K562 (cell line): ENCODE measurements around the gene IFT25. TPM values are rescaled to one million over a fixed set of nuclear protein-coding genes. Genes with fewer than 3 reads are reported as not detected.

Experiments used
- ATF7 ChIP-seq: fragments of 450-650 bp; IDR thresholded peaks from 2 replicates; pipeline ENCODE4 v1.7.1; 2014; ENCODE audit warnings: mild to moderate bottlenecking, moderate library complexity
- BRCA1 ChIP-seq, 2 experiments: fragments of 450-650 bp in 1 of 2; sonication (generic) in 1 of 2; formaldehyde crosslinking in 1 of 2; IDR thresholded peaks; 2 replicates each; pipeline versions ENCODE4 v1.5.0 to v1.6.1; 2017 to 2020; ENCODE audit warnings: mild to moderate bottlenecking in 1 of 2, missing genetic modification reagents in 1 of 2
- CBX3 ChIP-seq, 2 experiments: IDR thresholded peaks; 1 replicate in 1 of 2; 2 replicates in 1 of 2; pipeline ENCODE4 v1.6.1; 2012; ENCODE audit warnings: inconsistent platforms in 2 of 2, low read length in 2 of 2, borderline replicate concordance in 1 of 2, control low read depth in 1 of 2
- CREB1 ChIP-seq, 2 experiments: sonication (generic) in 1 of 2; formaldehyde crosslinking in 1 of 2; IDR thresholded peaks; 2 replicates each; pipeline versions ENCODE4 v1.6.1 to v1.8.0; 2012 to 2022; ENCODE audit warnings: inconsistent platforms in 1 of 2, mild to moderate bottlenecking in 1 of 2, missing genetic modification reagents in 1 of 2, moderate library complexity in 1 of 2
- DDX20 ChIP-seq: fragments of 450-650 bp; IDR thresholded peaks from 2 replicates; pipeline ENCODE4 v1.6.1; 2016; ENCODE audit warnings: missing genetic modification characterization, low read depth, mild to moderate bottlenecking, missing compliant biosample characterization, moderate library complexity
- FOSL1 ChIP-seq: fragments of 200-800 bp; sonication (Bioruptor generic); conservative IDR thresholded peaks from 2 replicates; pipeline ENCODE4 v1.6.1; 2016; ENCODE audit warnings: missing genetic modification characterization, missing compliant biosample characterization
- FUS ChIP-seq: fragments of 200-400 bp; formaldehyde crosslinking; optimal IDR thresholded peaks from 2 replicates; pipeline ENCODE3; 2017; ENCODE audit warnings: low read depth, low read length
- HDAC8 ChIP-seq: fragments of 450-650 bp; IDR thresholded peaks from 2 replicates; pipeline ENCODE4 v1.6.1; 2016; ENCODE audit warnings: mild to moderate bottlenecking, missing genetic modification characterization, moderate library complexity, missing compliant biosample characterization
- HES1 ChIP-seq: fragments of 450-650 bp; IDR thresholded peaks from 2 replicates; pipeline ENCODE4 v1.6.1; 2016; ENCODE audit warnings: low read depth, mild to moderate bottlenecking, moderate library complexity
- KLF16 ChIP-seq: IDR thresholded peaks from 2 replicates; pipeline ENCODE4 v1.6.1; 2016; ENCODE audit warnings: antibody characterized with exemption
- MTA1 ChIP-seq: fragments of 450-650 bp; IDR thresholded peaks from 2 replicates; pipeline ENCODE4 v1.6.1; 2017; ENCODE audit warnings: borderline replicate concordance
- MYC ChIP-seq, 2 experiments: fragments of 250-450 bp in 1 of 2; sonication (Bioruptor Pico) in 1 of 2; IDR thresholded peaks; 2 replicates each; pipeline versions ENCODE4 v1.5.1 to v1.6.1; 2012 to 2021; ENCODE audit warnings: low read depth in 2 of 2, borderline replicate concordance in 1 of 2, improper control_type of control experiment in 1 of 2, low read length in 1 of 2, mild to moderate bottlenecking in 1 of 2, moderate library complexity in 1 of 2
- NFIX ChIP-seq: fragments of 250-450 bp; sonication (Bioruptor Pico); IDR thresholded peaks from 2 replicates; pipeline ENCODE4 v1.4.0; 2020; ENCODE audit warnings: low read depth, mild to moderate bottlenecking, moderate library complexity
- PHF20 ChIP-seq: fragments of 450-650 bp; IDR thresholded peaks from 2 replicates; pipeline ENCODE4 v1.6.1; 2018; ENCODE audit not compliant: partially characterized antibody
- PTBP1 ChIP-seq: fragments of 200-400 bp; formaldehyde crosslinking; IDR thresholded peaks from 2 replicates; pipeline ENCODE4 v1.6.1; 2017; ENCODE audit warnings: low read depth, low read length
- RAD21 ChIP-seq, 2 experiments: fragments of 250-450 bp in 1 of 2; fragments of 450-650 bp in 1 of 2; sonication (Bioruptor Pico) in 1 of 2; formaldehyde crosslinking in 1 of 2; IDR thresholded peaks in 1 of 2; conservative IDR thresholded peaks in 1 of 2; 2 replicates each; pipeline versions ENCODE4 v1.4.0 to v1.8.0; 2020 to 2022; ENCODE audit warnings: mild to moderate bottlenecking in 2 of 2, moderate library complexity in 1 of 2
- SMARCA4 ChIP-seq: fragments of 450-650 bp; IDR thresholded peaks from 2 replicates; pipeline ENCODE4 v1.6.1; 2016
- SMARCA5 ChIP-seq: fragments of 450-650 bp; IDR thresholded peaks from 2 replicates; pipeline ENCODE4 v1.6.1; 2016
- STAG1 ChIP-seq: sonication (generic); formaldehyde crosslinking; IDR thresholded peaks from 2 replicates; pipeline ENCODE4 v1.5.0; 2020; ENCODE audit warnings: missing genetic modification reagents, borderline replicate concordance
- TAF1 ChIP-seq: IDR thresholded peaks from 2 replicates; pipeline ENCODE4 v1.6.1; 2011; ENCODE audit warnings: mild to moderate bottlenecking, low read length, moderate library complexity; ENCODE audit not compliant: insufficient read depth, control insufficient read depth, severe bottlenecking; ENCODE audit errors: extremely low read depth
- ZBTB9 ChIP-seq: fragments of 450-650 bp; formaldehyde crosslinking; IDR thresholded peaks from 2 replicates; pipeline ENCODE4 v1.4.0; 2020; ENCODE audit warnings: mild to moderate bottlenecking, moderate library complexity
- ZFP1 ChIP-seq: fragments of 450-650 bp; formaldehyde crosslinking; IDR thresholded peaks from 2 replicates; pipeline ENCODE4 v1.4.0; 2020; ENCODE audit warnings: mild to moderate bottlenecking, mixed read lengths
- ZNF511 ChIP-seq: sonication (generic); formaldehyde crosslinking; IDR thresholded peaks from 2 replicates; pipeline ENCODE4 v1.8.0; 2022; ENCODE audit warnings: mild to moderate bottlenecking, missing genetic modification reagents
- ZNF830 ChIP-seq: fragments of 250-450 bp; sonication (Bioruptor Pico); IDR thresholded peaks from 2 replicates; pipeline ENCODE4 v1.5.0; 2021; ENCODE audit warnings: mild to moderate bottlenecking
- polyA plus RNA-seq, 8 experiments: library from polyadenylated mRNA; depleted of rRNA in 4 of 8; stranded (reverse) in 5 of 8; unstranded in 3 of 8; fragments of >200 nt; fragmentation: Nextera tagmentation in 2 of 8; fragmentation: Illumina TruSeq in 1 of 8; extraction: Ambion mirVana in 2 of 8; extraction: Trizol in 1 of 8; gene quantifications; 2 replicates each; pipeline versions ENCODE4 v1.2.1 to v1.2.3, GENCODE V29; 2011 to 2014; ENCODE audit warnings: inconsistent platforms in 1 of 8, missing spikeins in 1 of 8
- total RNA-seq, 7 experiments: library from RNA; depleted of rRNA in 6 of 7; stranded (reverse); fragments of >200 nt in 6 of 7; fragmentation: Illumina TruSeq in 2 of 7; extraction: Trizol in 2 of 7; gene quantifications; 2 replicates each; pipeline versions ENCODE4 v1.2.1 to v1.2.3, GENCODE V29; 2011 to 2021; ENCODE audit warnings: low replicate concordance in 1 of 7

Gene IFT25
- total and polyA plus RNA-seq, 9 of the 15 experiments (the other 6 are each of a cell fraction or from before 2014, with no cell fraction given): 93.6 to 209 (median 167) TPM

- TF ChIP-seq ATF7 (peak; percentile 44; the same call in 1 of the 2 replicates), PHF20 (peak; percentile 91), FOSL1 (tag) (no peak; the same call in 1 of the 2 replicates), ZNF830 (0 out of 2 replicates have a peak, but pooled peaks have one; percentile 26), RAD21 (CRISPR knock-in tag; conservative IDR thresholded peaks at IDR 0.05 in 1 of 2, IDR thresholded peaks at IDR 0.05 in 1 of 2) (0 out of 4 replicates have a peak, but pooled peaks of 1 of the 2 experiments have one; percentile 6), ZBTB9 (no peak; the same call in 1 of the 2 replicates), CBX3 (IDR thresholded peaks at IDR 0.05; ENCODE audit: borderline replicate concordance in 1 of 2, low read length in 2 of 2) (peak in 1 of 2 experiments; percentile 97; a peak in 2 of 3 replicates), DDX20 (no peak; the same call in 1 of the 2 replicates), FUS (no peak), BRCA1 (IDR thresholded peaks at IDR 0.05) (no peak), BRCA1 (CRISPR knock-in tag; IDR thresholded peaks at IDR 0.05) (peak; percentile 95; the same call in 1 of the 2 replicates), ZFP1 (CRISPR knock-in tag) (no peak), KLF16 (no peak), TAF1 (peak; percentile 47), STAG1 (CRISPR knock-in tag) (0 out of 2 replicates have a peak, but pooled peaks have one; percentile 10), HDAC8 (no peak), HES1 (no peak), SMARCA4 (peak; percentile 17; the same call in 1 of the 2 replicates), NFIX (no peak), ZNF511 (peak; percentile 91), MTA1 (peak; percentile 76), SMARCA5 (peak; percentile 100), PTBP1 (peak; percentile 97), MYC (IDR thresholded peaks at IDR 0.05; ENCODE audit: low read depth, low read length) (0 out of 2 replicates have a peak, but pooled peaks have one; percentile 45), MYC (CRISPR knock-in tag; IDR thresholded peaks at IDR 0.05; ENCODE audit: borderline replicate concordance, low read depth) (peak; percentile 9; the same call in 1 of the 2 replicates), CREB1 (IDR thresholded peaks at IDR 0.05) (0 out of 2 replicates have a peak, but pooled peaks have one; percentile 15), CREB1 (CRISPR knock-in tag; IDR thresholded peaks at IDR 0.05) (peak; percentile 51; the same call in 1 of the 2 replicates)
Observed at GRCh38 chr1:53889304-53890298, 55.9 kb downstream of the IFT25 start, which contains the start of gene YIPF1 (continued).
